H54 (cell line): ENCODE measurements around the gene APPL2.

ENCODE experiments used
- DNase-seq: peaks from one replicate; pipeline ENCODE4 v3.0.0; 2011; ENCODE audit warnings: low spot score, mixed read lengths; ENCODE audit not compliant: insufficient read length
- FAIRE-seq: peaks from 3 replicates; lab custom pipeline; 2011; peaks lifted over from hg19 to GRCh38; lab: Jason Lieb, UNC
- POLR2A ChIP-seq: IDR thresholded peaks from 2 replicates; pipeline ENCODE4 v1.6.1; 2011; ENCODE audit warnings: low read depth, mild to moderate bottlenecking, low read length

The APPL2 gene

GRCh38 chr12:105177208-105177607 lies 58.8 kb downstream of the APPL2 start:
- TF ChIP-seq POLR2A: no peak
- DNase-seq: no peak
- FAIRE-seq: no peak

- DNase-seq (no peak), FAIRE-seq (no peak)
- no peak for TF ChIP-seq POLR2A
Observed at GRCh38 chr12:105175397-105175990, 60.5 kb downstream of the APPL2 start.

- DNase-seq (no peak), FAIRE-seq (peak; percentile 58)
- no peak for TF ChIP-seq POLR2A
Observed at GRCh38 chr12:105171691-105172436, 64.1 kb downstream of the APPL2 start.

GRCh38 chr12:105170139-105170538 lies 65.8 kb downstream of the APPL2 start:
- no peak for TF ChIP-seq POLR2A
- FAIRE-seq (no peak), DNase-seq (no peak)

GRCh38 chr12:105168006-105168405 lies 68.0 kb downstream of the APPL2 start:
- no peak for TF ChIP-seq POLR2A
- no peak for FAIRE-seq
- no peak for DNase-seq

GRCh38 chr12:105167346-105167745 lies 68.6 kb downstream of the APPL2 start:
- TF ChIP-seq POLR2A: no peak
- DNase-seq (no peak), FAIRE-seq (peak; percentile 30)

GRCh38 chr12:105166736-105167135 lies 69.2 kb downstream of the APPL2 start:
- FAIRE-seq (peak; percentile 41), DNase-seq (no peak)
- no peak for TF ChIP-seq POLR2A

GRCh38 chr12:105164068-105164467 lies 71.9 kb downstream of the APPL2 start:
- no peak for DNase-seq
- FAIRE-seq: no peak
- no peak for TF ChIP-seq POLR2A

GRCh38 chr12:105162174-105162573 lies 73.8 kb downstream of the APPL2 start:
- no peak for TF ChIP-seq POLR2A
- no peak for FAIRE-seq
- DNase-seq: no peak

- TF ChIP-seq POLR2A: no peak
- no peak for DNase-seq
- no peak for FAIRE-seq
Observed at GRCh38 chr12:105158876-105159275, 77.1 kb downstream of the APPL2 start.

GRCh38 chr12:105157606-105158005 lies 78.4 kb downstream of the APPL2 start:
- FAIRE-seq (no peak), DNase-seq (no peak)
- no peak for TF ChIP-seq POLR2A

- no peak for TF ChIP-seq POLR2A
- FAIRE-seq (no peak), DNase-seq (no peak)
Observed at GRCh38 chr12:105156260-105156659, 79.7 kb downstream of the APPL2 start.

- TF ChIP-seq POLR2A: no peak
- FAIRE-seq (no peak), DNase-seq (no peak)
Observed at GRCh38 chr12:105142259-105142658, 93.7 kb downstream of the APPL2 start.

GRCh38 chr12:105141320-105141922 lies 94.6 kb downstream of the APPL2 start:
- FAIRE-seq (no peak), DNase-seq (no peak)
- TF ChIP-seq POLR2A: no peak
